KOPT-K1 (cell line): ENCODE data around the gene GIT2.

Experiments used
- H3K27ac ChIP-seq: fragments of 200-600 bp; sonication (generic); 2 replicates; pipeline ENCODE4 v1.5.1; 2016; ENCODE audit warnings: antibody characterized with exemption, mild to moderate bottlenecking, low read depth, low read length; ENCODE audit not compliant: poor library complexity, severe bottlenecking
- H3K36me3 ChIP-seq: fragments of 200-600 bp; sonication (generic); 2 replicates; pipeline ENCODE4 v1.5.1; 2017; ENCODE audit warnings: antibody characterized with exemption, mild to moderate bottlenecking, low read length, moderate library complexity; ENCODE audit not compliant: insufficient read depth
- H3K9me3 ChIP-seq: fragments of 200-600 bp; sonication (generic); 2 replicates; pipeline ENCODE4 v1.5.1; 2017; ENCODE audit warnings: antibody characterized with exemption, low read length, mild to moderate bottlenecking; ENCODE audit not compliant: insufficient read depth, poor library complexity, severe bottlenecking

GIT2 gene

GRCh38 chr12:109968032-109968420 is 28.1 kb downstream of the GIT2 start:
- H3K27ac ChIP-seq, result peak overlapping the region; percentile 39

GRCh38 chr12:109967383-109968031 is 28.7 kb downstream of the GIT2 start:
- Histone ChIP-seq H3K27ac (peak overlapping the region; percentile 39), H3K36me3 (peaks cover 98% of the 10 kb centered on the region), H3K9me3 (no peaks in the 10 kb centered on the region)

More at GRCh38 chr12:109968032-109968420, 28.1 kb downstream of the GIT2 start:
- peaks cover 98% of the 10 kb centered on the region for H3K36me3 ChIP-seq
- H3K9me3 ChIP-seq, result no peaks in the 10 kb centered on the region

- H3K9me3 ChIP-seq, result no peaks in the 10 kb centered on the region
- peaks cover 98% of the 10 kb centered on the region for H3K36me3 ChIP-seq
- no peak overlapping the region for H3K27ac ChIP-seq
Observed at GRCh38 chr12:109966546-109966945, 29.6 kb downstream of the GIT2 start.

GRCh38 chr12:109963743-109964429 is 32.3 kb downstream of the GIT2 start:
- H3K27ac ChIP-seq, result no peak overlapping the region
- H3K36me3 ChIP-seq, result peaks cover 98% of the 10 kb centered on the region

GRCh38 chr12:109963330-109963729 is 32.8 kb downstream of the GIT2 start:
- Histone ChIP-seq H3K36me3 (peaks cover 98% of the 10 kb centered on the region), H3K9me3 (no peaks in the 10 kb centered on the region), H3K27ac (no peak overlapping the region)

More at GRCh38 chr12:109963743-109964429, 32.3 kb downstream of the GIT2 start:
- H3K9me3 ChIP-seq, result no peaks in the 10 kb centered on the region

- no peak overlapping the region for H3K27ac ChIP-seq
- H3K9me3 ChIP-seq, result no peaks in the 10 kb centered on the region
- peaks cover 98% of the 10 kb centered on the region for H3K36me3 ChIP-seq
Observed at GRCh38 chr12:109962398-109962797, 33.8 kb downstream of the GIT2 start.

- no peaks in the 10 kb centered on the region for H3K9me3 ChIP-seq
- H3K27ac ChIP-seq, result no peak overlapping the region
- peaks cover 98% of the 10 kb centered on the region for H3K36me3 ChIP-seq
Observed at GRCh38 chr12:109961612-109962011, 34.6 kb downstream of the GIT2 start.

GRCh38 chr12:109961201-109961600 is 35.0 kb downstream of the GIT2 start:
- Histone ChIP-seq H3K36me3 (peaks cover 98% of the 10 kb centered on the region), H3K27ac (no peak overlapping the region), H3K9me3 (no peaks in the 10 kb centered on the region)

- peaks cover 97% of the 10 kb centered on the region for H3K36me3 ChIP-seq
Observed at GRCh38 chr12:109959411-109960093, 36.6 kb downstream of the GIT2 start.

GRCh38 chr12:109958374-109958773 is 37.8 kb downstream of the GIT2 start:
- Histone ChIP-seq H3K27ac (no peak overlapping the region), H3K36me3 (peaks cover 97% of the 10 kb centered on the region), H3K9me3 (no peaks in the 10 kb centered on the region)

More at GRCh38 chr12:109959411-109960093, 36.6 kb downstream of the GIT2 start:
- no peak overlapping the region for H3K27ac ChIP-seq
- no peaks in the 10 kb centered on the region for H3K9me3 ChIP-seq

GRCh38 chr12:109953656-109954055 is 42.5 kb downstream of the GIT2 start:
- Histone ChIP-seq H3K36me3 (peaks cover 97% of the 10 kb centered on the region), H3K9me3 (no peaks in the 10 kb centered on the region), H3K27ac (no peak overlapping the region)

GRCh38 chr12:109952873-109953272 is 43.3 kb downstream of the GIT2 start:
- no peaks in the 10 kb centered on the region for H3K9me3 ChIP-seq
- no peak overlapping the region for H3K27ac ChIP-seq
- peaks cover 97% of the 10 kb centered on the region for H3K36me3 ChIP-seq

GRCh38 chr12:109952160-109952858 is 43.9 kb downstream of the GIT2 start:
- H3K27ac ChIP-seq, result no peak overlapping the region
- peaks cover 98% of the 10 kb centered on the region for H3K36me3 ChIP-seq

GRCh38 chr12:109951751-109952150 is 44.4 kb downstream of the GIT2 start:
- H3K36me3 ChIP-seq, result peaks cover 98% of the 10 kb centered on the region
- no peaks in the 10 kb centered on the region for H3K9me3 ChIP-seq
- no peak overlapping the region for H3K27ac ChIP-seq

More at GRCh38 chr12:109952160-109952858, 43.9 kb downstream of the GIT2 start:
- no peaks in the 10 kb centered on the region for H3K9me3 ChIP-seq

- Histone ChIP-seq H3K9me3 (no peaks in the 10 kb centered on the region), H3K27ac (no peak overlapping the region), H3K36me3 (peaks cover 98% of the 10 kb centered on the region)
Observed at GRCh38 chr12:109951136-109951535, 45.0 kb downstream of the GIT2 start.
